ENCODE data around the gene PIM3. TPM values are rescaled to one million over a fixed set of nuclear protein-coding genes. Genes with fewer than 3 reads are reported as not detected.
A peak's percentile ranks its signal among the peaks of the same experiment; 100 is the strongest.

PIM3 gene
- total and polyA plus RNA-seq, 9 donors = 13.6 to 21.6 (median 15.6) TPM

DNA sequence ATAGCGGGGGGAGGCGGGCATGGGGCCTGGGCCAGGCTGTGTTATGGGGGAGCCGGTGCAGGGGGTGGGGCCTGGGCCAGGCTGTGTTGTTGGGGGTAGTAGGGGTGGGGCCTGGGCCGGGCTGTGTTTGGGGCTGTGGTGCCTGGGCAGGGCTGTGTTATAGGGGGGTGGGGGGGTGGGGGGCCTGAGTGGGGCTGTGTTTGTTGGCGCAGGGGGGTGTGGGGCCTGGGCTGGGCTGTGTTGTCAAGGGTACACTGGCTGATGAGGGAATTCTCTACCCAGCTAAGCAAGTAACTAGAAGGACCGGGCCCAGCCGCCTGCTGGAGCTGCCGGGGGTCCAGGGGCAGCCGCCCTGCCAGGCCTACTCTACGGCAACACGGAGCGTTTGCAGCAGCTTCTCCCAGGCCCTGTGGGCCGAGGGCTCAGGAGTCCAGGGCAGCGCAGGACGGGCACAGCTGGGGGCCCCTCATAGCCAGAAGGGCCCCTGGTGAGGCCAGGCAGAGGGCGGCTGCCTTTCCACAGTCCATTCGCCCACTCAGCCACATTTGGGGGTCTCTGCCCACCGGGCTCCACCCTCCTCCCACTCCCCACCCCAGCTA is 10.1 kb upstream of the PIM3 start:
- no peaks in the 10 kb centered on the region for H3K9me3 ChIP-seq (replicated peaks; ENCODE audit: control insufficient read depth, low read depth, low read length)
- no peak for DNase-seq
- H3K4me3 ChIP-seq (ENCODE audit: low read length) = no peak overlapping the region
- H3K27ac ChIP-seq (ENCODE audit: low read length) = no peak overlapping the region
- WGBS (ENCODE audit: insufficient coverage) = 77% methylated on average over 13 of the region's 18 CpGs
- no peaks in the 10 kb centered on the region for H3K36me3 ChIP-seq (ENCODE audit: control insufficient read depth, insufficient read depth, low read length)
- H3K4me1 ChIP-seq (ENCODE audit: control insufficient read depth, insufficient read depth, low read length) = peaks cover 59% of the 10 kb centered on the region
- no peaks in the 10 kb centered on the region for H3K27me3 ChIP-seq (ENCODE audit: control insufficient read depth, insufficient read depth, low read length)

DNA sequence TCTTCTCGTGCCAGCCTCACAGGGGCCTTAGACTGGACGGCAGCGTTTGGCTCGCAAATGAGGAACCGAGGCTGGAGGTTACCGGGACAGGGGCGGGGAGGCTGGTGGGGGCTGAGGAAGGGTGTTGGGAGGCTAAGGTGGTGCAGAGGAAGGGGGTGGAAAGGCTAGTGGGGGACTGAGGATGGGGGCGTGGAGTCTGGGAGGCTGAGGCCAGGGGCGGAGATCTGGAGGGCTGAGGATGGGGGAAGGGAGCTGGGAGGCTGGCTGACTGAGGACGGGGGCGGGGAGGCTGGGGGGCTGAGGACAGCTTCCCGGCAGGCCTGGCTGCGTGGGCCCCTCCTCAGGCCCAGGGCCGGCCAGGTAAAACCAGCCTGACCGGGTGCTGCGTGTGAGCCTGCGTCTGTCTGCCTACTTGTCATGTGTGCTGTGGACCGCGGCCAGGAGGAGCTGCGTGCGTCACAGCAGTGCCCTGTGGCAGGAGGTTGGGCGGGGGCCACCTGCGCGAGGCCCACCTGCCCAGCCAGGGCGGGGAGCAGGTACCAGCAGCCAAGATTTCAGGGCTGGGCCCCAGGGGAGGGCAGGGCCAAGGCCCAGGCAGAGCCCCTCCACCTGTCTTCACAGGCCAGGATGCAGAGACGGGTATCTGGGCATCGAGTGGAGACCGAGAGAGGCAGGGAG is 9.4 kb upstream of the PIM3 start:
- DNase-seq = no peak
- no peaks in the 10 kb centered on the region for H3K9me3 ChIP-seq (replicated peaks; ENCODE audit: control insufficient read depth, low read depth, low read length)
- no peaks in the 10 kb centered on the region for H3K27me3 ChIP-seq (ENCODE audit: control insufficient read depth, insufficient read depth, low read length)
- no peak overlapping the region for H3K4me3 ChIP-seq (ENCODE audit: low read length)
- H3K27ac ChIP-seq (ENCODE audit: low read length) = no peak overlapping the region
- H3K36me3 ChIP-seq (ENCODE audit: control insufficient read depth, insufficient read depth, low read length) = no peaks in the 10 kb centered on the region
- H3K4me1 ChIP-seq (ENCODE audit: control insufficient read depth, insufficient read depth, low read length) = peaks cover 66% of the 10 kb centered on the region
- WGBS (ENCODE audit: insufficient coverage) = 73% methylated on average over 25 of the region's 28 CpGs

DNA sequence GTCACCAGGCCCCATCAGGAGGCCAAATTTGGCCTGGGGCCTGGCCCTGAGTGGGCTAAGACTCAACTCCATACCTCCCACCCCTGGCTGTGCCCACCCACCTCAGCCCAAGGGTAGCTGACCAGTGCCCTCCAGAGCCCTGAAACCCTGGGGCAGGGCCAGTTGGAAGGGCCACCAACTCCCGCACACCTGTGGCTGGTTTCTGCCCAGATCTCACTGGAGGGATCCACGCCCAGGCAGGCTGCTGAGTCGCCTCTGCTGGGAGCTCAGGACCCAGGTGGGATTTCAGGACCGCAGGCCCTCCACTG is 8.9 kb upstream of the PIM3 start:
- 64% methylated on average over 4 of the region's 4 CpGs for WGBS (ENCODE audit: insufficient coverage)
- no peaks in the 10 kb centered on the region for H3K27me3 ChIP-seq (ENCODE audit: control insufficient read depth, insufficient read depth, low read length)
- H3K9me3 ChIP-seq (replicated peaks; ENCODE audit: control insufficient read depth, low read depth, low read length) = no peaks in the 10 kb centered on the region
- no peaks in the 10 kb centered on the region for H3K36me3 ChIP-seq (ENCODE audit: control insufficient read depth, insufficient read depth, low read length)
- no peak overlapping the region for H3K4me3 ChIP-seq (ENCODE audit: low read length)
- no peak overlapping the region for H3K27ac ChIP-seq (ENCODE audit: low read length)
- H3K4me1 ChIP-seq (ENCODE audit: control insufficient read depth, insufficient read depth, low read length) = peaks cover 69% of the 10 kb centered on the region
- no peak for DNase-seq

DNA sequence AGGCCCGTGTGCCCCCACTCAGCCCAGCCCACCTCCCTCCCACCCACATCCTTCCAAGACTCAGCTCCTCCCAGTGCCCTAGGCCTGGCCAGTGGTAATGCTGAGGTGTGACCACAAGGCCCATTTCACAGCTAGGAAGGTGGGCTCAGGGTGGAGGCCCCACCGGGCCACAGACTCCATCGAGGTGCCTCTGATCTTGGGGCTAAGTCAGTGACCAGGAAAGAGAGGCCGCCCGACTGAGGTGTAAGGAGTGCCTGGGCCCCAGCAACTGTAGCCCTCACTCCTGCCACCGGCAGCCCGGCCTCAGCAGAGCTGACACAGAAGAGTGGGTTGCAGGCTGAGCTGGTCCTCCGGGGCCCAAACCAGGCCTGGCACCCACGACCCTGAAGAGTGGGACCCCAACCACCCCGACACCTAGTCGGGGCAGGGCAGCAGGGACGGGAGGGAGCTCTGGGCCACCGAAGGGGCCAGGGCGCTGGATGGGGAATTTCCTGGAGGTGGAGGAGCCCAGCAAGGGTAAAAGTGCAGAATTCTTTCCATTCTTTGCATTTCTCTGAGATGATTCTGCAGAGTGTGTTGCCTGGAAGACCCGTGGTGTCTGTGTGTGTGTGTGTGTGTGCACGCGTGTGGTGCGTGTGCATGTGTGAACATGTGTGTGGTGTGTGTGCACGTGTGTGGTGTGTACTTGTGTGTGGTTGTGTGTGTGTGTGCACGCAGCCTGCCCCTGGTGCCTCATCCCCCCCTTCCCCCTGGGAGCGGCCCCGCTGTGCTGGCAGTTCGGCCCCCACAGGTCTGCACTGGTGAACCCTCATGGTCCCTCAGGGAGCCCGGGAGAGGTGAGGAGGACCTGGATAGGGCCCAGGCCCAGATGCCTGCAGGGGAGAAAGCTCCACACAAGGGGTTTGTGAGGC is 8.3 kb upstream of the PIM3 start:
- Histone ChIP-seq H3K4me3 (ENCODE audit: low read length) (no peak overlapping the region), H3K4me1 (ENCODE audit: control insufficient read depth, insufficient read depth, low read length) (peaks cover 70% of the 10 kb centered on the region), H3K36me3 (ENCODE audit: control insufficient read depth, insufficient read depth, low read length) (no peaks in the 10 kb centered on the region), H3K9me3 (replicated peaks; ENCODE audit: control insufficient read depth, low read depth, low read length) (no peaks in the 10 kb centered on the region), H3K27ac (ENCODE audit: low read length) (peak overlapping the region; percentile 20), H3K27me3 (ENCODE audit: control insufficient read depth, insufficient read depth, low read length) (no peaks in the 10 kb centered on the region)
- DNase-seq = peak; percentile 55
- WGBS (ENCODE audit: insufficient coverage) = 36% methylated on average over 10 of the region's 24 CpGs

DNA sequence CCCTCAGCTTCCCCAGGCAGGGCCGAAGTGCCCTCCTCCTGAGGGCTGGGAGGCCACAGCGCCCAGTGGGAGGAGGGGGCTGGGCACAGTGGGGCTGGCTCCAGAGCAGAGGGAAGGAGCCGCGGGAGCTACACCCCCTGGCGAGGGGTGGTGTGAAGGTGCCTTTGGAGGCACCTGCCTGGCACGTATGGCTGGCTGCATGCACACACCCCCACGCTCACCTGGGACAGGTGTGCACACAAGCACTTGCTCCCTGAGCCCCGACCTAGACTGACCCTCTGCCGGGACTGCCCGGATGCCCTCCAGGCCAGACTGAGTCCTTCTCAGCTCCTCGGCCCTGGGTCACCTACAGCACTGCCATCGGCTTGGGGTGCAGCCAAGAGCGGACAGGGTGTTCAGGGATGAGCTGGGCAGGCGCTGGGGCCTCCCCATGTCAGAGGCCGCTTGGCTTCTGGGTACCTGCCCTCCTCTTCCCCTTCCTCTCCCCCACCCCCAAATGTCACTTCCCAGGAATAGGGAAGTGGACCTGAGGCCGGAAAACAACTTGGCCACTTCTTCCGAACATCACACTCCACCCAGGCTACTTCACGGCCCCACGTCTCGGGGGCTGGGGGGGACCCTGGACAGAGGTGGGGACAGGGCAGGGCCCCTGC is 7.4 kb upstream of the PIM3 start:
- Histone ChIP-seq H3K4me3 (ENCODE audit: low read length) (no peak overlapping the region), H3K27ac (ENCODE audit: low read length) (no peak overlapping the region), H3K27me3 (ENCODE audit: control insufficient read depth, insufficient read depth, low read length) (no peaks in the 10 kb centered on the region), H3K4me1 (ENCODE audit: control insufficient read depth, insufficient read depth, low read length) (peaks cover 69% of the 10 kb centered on the region), H3K36me3 (ENCODE audit: control insufficient read depth, insufficient read depth, low read length) (no peaks in the 10 kb centered on the region), H3K9me3 (replicated peaks; ENCODE audit: control insufficient read depth, low read depth, low read length) (no peaks in the 10 kb centered on the region)
- DNase-seq = no peak
- 85% methylated on average over 10 of the region's 20 CpGs for WGBS (ENCODE audit: insufficient coverage)

DNA sequence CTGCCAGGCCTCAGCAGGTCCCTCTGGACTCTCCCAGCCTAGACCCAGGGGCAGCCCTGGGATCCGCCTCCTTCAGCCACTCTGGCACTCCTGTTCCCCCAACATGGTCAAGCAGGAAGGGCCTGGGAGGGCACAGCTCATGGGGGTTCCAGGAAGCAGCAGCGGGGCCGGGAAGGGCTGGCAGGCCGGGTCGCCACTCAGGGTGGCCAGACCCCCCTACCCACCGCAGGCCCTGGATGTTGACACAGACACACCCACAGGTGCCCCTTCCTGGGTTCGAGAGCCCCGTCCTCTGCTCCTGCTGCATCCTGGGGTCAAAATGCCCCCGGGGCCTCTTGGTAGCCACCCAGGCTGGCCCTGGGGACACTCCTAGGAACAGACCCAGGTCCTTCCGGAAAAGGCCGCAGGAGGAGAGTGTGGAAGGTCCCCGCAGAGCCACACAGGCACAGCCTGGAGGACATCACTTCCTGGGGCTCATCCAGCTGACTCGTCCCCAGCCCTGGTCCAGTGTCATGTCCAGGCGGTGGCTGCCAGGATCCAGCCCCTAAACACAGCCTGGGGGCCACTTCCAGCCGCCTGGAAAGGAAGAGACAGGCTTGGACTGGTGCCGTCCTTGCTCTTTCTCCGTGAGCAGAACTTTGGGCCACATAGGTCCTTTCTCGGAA is 6.8 kb upstream of the PIM3 start:
- H3K27me3 ChIP-seq (ENCODE audit: control insufficient read depth, insufficient read depth, low read length) = no peaks in the 10 kb centered on the region
- no peaks in the 10 kb centered on the region for H3K36me3 ChIP-seq (ENCODE audit: control insufficient read depth, insufficient read depth, low read length)
- H3K4me3 ChIP-seq (ENCODE audit: low read length) = no peak overlapping the region
- DNase-seq = peak; percentile 65
- peak overlapping the region; percentile 29 for H3K27ac ChIP-seq (ENCODE audit: low read length)
- 56% methylated on average over 14 of the region's 18 CpGs for WGBS (ENCODE audit: insufficient coverage)
- peaks cover 68% of the 10 kb centered on the region for H3K4me1 ChIP-seq (ENCODE audit: control insufficient read depth, insufficient read depth, low read length)
- no peaks in the 10 kb centered on the region for H3K9me3 ChIP-seq (replicated peaks; ENCODE audit: control insufficient read depth, low read depth, low read length)

DNA sequence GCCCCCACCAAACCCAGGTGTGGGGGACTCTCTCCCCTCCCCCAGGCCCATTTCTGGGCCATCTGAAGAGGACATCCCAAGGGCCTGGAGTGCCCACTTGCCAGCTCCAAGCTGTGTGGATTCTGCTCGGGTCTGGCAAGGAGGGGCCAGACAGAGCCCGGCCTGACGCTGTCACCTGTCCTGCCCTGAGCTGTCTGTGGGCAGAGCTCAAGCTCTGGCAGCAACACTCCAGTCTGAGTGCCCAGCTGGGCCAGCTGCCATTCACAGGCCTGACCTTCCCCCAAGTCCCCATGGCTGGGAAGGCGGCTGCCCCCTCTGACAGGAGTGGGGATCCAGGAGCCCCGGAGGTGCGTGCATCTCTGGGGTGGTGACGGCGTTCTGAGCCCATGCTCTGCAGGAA is 6.2 kb upstream of the PIM3 start:
- H3K27me3 ChIP-seq (ENCODE audit: control insufficient read depth, insufficient read depth, low read length) = no peaks in the 10 kb centered on the region
- H3K4me1 ChIP-seq (ENCODE audit: control insufficient read depth, insufficient read depth, low read length) = peaks cover 67% of the 10 kb centered on the region
- no peaks in the 10 kb centered on the region for H3K9me3 ChIP-seq (replicated peaks; ENCODE audit: control insufficient read depth, low read depth, low read length)
- H3K36me3 ChIP-seq (ENCODE audit: control insufficient read depth, insufficient read depth, low read length) = no peaks in the 10 kb centered on the region
- H3K27ac ChIP-seq (ENCODE audit: low read length) = peak overlapping the region; percentile 29
- WGBS (ENCODE audit: insufficient coverage) = 68% methylated on average over 8 of the region's 8 CpGs
- DNase-seq = peak; percentile 66
- no peak overlapping the region for H3K4me3 ChIP-seq (ENCODE audit: low read length)

DNA sequence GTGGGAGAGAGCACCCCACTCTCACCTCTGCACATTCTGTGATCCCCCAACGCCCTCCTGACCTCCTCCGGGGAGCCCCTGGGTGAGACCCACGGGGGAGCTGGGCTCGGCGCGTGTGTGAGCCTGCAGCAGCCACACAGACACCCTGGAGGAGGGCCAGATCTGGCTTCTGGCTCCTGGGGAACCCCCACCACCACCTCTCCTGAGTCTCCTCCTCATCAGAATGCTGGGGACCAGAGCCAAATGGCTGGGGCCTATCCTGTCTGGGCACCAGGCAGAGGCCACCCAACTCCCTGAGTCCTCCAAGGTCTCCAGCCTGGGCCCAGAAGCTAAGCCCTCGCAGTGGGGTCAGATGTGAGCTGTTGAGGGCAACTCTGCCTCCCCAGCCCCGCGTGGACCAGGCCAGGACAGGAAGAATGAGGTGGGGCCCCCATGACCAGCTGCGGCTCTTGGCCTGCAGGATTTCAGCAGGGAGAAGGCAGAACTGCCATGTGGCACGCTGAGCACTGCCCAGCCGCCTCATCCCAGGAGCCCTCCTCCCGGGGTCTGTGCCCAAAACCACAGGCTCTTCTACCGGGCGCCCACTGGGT is 5.5 kb upstream of the PIM3 start:
- Histone ChIP-seq H3K36me3 (ENCODE audit: control insufficient read depth, insufficient read depth, low read length) (no peaks in the 10 kb centered on the region), H3K27me3 (ENCODE audit: control insufficient read depth, insufficient read depth, low read length) (peaks cover 2% of the 10 kb centered on the region), H3K4me1 (ENCODE audit: control insufficient read depth, insufficient read depth, low read length) (peaks cover 71% of the 10 kb centered on the region), H3K4me3 (ENCODE audit: low read length) (no peak overlapping the region), H3K27ac (ENCODE audit: low read length) (no peak overlapping the region), H3K9me3 (replicated peaks; ENCODE audit: control insufficient read depth, low read depth, low read length) (no peaks in the 10 kb centered on the region)
- no peak for DNase-seq
- 57% methylated on average over 11 of the region's 15 CpGs for WGBS (ENCODE audit: insufficient coverage)

DNA sequence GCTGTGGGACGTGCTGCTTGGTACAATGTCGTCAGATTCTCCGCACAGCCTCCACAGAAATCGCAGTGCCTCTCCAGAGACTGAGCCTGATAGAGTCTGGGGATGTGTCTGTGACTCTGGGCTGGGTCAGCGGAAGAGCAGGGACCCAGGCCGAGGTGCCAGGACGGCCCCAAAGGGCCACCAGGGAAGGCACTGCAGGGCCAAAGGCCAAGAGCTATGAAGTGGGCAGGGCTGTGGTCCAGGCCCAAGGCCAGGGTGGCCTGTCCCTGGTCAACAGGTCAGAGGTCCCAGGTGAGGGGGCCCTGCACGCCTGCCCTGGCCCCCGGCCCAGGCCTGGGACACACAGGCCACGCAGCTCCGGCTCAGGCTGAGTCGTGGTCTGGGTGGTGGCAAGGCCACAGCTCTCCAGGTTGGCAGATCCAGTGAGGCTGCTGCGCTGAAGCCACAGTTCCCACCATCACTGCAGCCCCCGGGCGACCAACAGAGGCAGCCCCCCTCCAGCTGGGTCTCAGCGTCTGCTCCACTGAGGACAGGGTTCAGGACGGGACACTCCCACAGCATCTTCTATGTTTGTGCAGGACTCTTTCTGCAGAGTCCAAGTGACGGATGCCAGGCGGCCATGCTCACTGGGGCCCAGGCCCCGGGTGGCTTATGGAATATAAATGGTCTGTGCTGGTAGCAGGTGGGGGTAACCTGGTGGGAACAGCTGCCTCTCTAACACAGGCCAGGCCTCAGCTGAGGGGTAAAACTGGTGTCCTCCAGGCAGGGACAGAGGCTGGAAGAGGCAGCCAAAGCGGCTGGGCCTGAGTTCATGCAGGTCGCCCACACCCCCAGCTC is 4.8 kb upstream of the PIM3 start:
- H3K27ac ChIP-seq (ENCODE audit: low read length) = no peak overlapping the region
- H3K36me3 ChIP-seq (ENCODE audit: control insufficient read depth, insufficient read depth, low read length) = no peaks in the 10 kb centered on the region
- DNase-seq = no peak
- H3K27me3 ChIP-seq (ENCODE audit: control insufficient read depth, insufficient read depth, low read length) = peaks cover 2% of the 10 kb centered on the region
- H3K4me1 ChIP-seq (ENCODE audit: control insufficient read depth, insufficient read depth, low read length) = peaks cover 71% of the 10 kb centered on the region
- no peak overlapping the region for H3K4me3 ChIP-seq (ENCODE audit: low read length)
- no peaks in the 10 kb centered on the region for H3K9me3 ChIP-seq (replicated peaks; ENCODE audit: control insufficient read depth, low read depth, low read length)
- WGBS (ENCODE audit: insufficient coverage) = 88% methylated on average over 22 of the region's 22 CpGs
